ENCODE results near the gene LMO7.
"Not testable (repeated sequence)": the region's sequence is repeated elsewhere in the genome, so short reads cannot be mapped to it uniquely, and the experiment has no call there.

- not testable (repeated sequence) for TF ChIP-seq POLR2A (IDR thresholded peaks at IDR 0.05; ENCODE audit: low read length); GATA1 (IDR thresholded peaks at IDR 0.05; ENCODE audit: low read depth, low read length)
Measured at GRCh38 chr13:75695908-75696307, 59.8 kb downstream of the LMO7 start.

All from erythroblast (primary cell).